ENCODE measurements around the gene RIPK4.
"Not testable (repeated sequence)": the region's sequence is repeated elsewhere in the genome, so short reads cannot be mapped to it uniquely, and the experiment has no call there.

Gene RIPK4

GRCh38 chr21:41733951-41734689 is 32.7 kb downstream of the RIPK4 start:
- no peak for DNase-seq

GRCh38 chr21:41731081-41731480 is 35.8 kb downstream of the RIPK4 start:
- no peak for DNase-seq

- DNase-seq = no peak
Observed at GRCh38 chr21:41730367-41730765, 36.5 kb downstream of the RIPK4 start.

DNA sequence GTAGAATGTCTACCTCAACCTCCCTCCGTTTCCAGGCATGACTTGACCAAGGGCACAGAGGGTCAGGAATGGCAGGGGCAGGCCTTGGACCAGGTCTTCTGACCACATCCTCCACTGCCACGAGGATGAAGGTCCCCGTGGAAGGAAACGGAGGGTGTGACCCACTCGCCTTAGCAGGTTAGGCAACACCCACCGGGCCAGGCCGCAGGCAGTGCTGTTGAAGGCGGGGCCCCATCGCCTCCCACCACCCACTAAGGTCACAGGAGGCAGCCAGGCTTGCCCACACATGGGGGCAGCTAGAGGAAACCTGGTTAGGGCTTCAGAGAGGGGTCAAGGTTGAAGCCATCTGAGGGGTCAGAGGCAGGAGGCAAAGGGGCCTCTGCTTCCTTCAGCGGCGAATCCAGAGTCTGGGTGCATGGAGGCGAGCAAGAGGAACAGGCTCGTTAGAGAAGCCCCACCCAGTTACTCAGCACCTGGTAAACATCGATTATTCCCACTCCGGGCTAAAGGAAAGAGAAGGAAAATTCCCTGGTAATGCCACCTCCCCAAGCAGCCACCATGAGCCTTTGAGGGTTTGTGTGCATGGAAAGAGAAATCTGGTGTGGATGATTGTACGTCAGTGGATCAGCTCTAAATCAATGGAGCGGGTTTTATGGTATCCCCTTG is 37.0 kb downstream of the RIPK4 start:
- no peak for DNase-seq

DNA sequence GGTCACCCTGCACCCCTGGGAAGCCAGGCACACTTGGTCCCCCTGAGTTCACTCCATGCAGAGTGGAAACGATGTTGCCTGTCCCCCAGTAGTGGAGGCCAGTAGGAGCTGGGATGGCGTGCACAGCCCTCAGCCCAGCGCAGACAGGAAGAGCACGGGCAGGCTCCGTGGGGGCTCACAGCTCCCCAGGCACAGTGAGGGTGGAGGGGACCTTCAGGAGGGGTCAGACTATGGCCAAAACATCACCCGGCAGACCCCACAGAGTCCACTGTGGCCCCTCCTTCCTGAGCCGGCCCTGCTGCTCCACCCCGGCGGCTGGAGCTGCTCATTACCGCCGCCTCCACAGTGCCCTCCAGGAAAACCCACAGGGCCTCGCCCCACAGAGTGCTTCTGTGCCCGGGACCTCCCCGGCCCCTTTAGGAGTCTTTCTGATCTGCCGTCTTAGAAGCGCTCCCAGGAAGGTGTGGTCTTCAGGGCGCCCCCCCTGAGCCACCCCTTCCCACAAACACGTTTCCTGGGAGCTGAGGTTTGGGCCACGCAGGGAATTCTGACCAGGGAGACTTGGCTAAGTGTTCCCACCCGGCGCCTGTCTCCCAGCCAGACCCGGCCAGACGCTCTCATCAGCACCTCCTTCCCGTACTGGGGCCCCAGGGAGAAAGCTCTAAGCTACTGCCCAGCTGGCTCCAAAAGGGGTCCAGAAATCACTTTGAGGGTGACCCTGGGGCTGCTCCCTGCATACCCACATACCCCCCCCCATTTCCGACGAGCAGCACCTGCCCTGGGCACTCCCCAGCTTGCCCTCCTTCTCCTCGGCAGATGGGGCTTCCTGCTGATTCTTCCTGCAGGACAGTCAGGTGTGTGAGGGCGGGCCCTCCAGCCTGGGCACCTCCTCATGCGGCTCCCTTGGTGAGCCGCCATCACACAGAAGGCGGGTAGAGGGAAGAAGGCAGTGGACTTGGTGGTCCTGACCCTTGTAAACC is 38.8 kb downstream of the RIPK4 start:
- no peak for DNase-seq

- no peak for DNase-seq
Observed at GRCh38 chr21:41726970-41727783, 39.7 kb downstream of the RIPK4 start.

DNA sequence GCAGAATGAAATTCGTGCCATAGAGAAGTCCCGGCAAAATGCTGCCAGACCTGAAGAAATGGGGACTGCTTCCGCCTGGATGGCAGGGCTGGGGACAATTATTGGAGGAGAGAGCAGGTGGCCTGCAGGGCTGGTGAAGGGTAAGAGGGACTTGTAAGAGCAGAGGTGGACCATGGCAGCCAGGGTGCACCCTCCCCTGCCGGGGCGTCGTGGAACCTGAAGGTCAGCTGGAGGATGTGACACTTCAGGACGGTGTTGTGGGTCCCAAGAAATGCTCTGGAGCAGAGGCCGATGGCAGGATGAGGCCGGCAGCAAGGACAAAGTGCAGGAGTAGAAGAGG is 40.3 kb downstream of the RIPK4 start:
- no peak for DNase-seq

GRCh38 chr21:41726058-41726558 is 40.7 kb downstream of the RIPK4 start:
- DNase-seq = no peak

DNA sequence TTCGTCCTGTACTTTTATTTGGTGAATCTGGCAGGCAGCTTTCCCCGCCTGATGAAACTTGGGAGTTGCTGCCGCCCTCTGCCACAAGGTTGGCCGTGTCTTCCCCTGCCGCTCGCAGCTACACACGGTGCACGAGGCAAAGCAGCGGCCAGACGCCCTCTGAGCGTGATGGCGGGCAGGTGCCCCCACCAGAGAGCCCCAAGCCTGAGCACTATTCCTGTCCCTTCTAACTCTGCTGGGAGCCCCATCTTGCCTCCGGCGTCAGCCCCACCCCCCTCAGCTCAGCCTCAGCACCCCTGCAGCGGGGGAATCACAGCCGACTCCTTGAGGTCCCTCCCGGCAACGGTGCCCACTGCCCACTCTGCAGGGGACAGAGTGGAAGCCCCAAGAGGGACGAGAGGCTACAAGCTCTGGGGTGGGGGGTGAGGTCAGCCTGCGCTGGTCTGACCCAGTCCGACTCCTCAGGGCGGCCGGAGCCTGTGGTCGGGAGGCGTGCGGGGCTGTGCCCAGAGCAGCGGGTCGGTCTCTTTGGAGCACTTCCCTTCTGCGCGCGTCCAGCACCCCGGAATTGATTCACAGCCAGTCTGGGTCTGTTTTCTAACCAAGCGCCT is 41.3 kb downstream of the RIPK4 start:
- no peak for DNase-seq

DNA sequence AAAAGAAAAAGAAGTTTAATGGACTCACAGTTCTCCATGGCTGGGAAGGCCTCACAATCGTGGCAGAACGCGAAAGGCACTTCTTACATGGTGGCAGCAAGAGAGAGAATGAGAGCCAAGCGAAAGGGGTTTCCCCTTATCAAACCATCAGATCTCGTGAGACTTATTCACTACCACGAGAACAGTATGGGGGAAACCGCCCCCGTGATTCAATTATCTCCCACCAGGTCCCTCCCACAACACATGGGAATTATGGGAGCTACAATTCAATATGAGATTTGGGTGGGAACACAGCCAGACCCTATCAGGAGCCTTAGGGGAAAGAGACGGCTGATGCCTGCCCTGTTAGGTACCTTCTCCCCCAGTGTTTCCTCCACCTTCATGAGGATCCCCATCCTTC is 43.0 kb downstream of the RIPK4 start:
- DNase-seq = not testable (repeated sequence)

- DNase-seq = no peak
Observed at GRCh38 chr21:41722052-41723018, 44.5 kb downstream of the RIPK4 start.

GRCh38 chr21:41720250-41720649 is 46.6 kb downstream of the RIPK4 start:
- no peak for DNase-seq

DNA sequence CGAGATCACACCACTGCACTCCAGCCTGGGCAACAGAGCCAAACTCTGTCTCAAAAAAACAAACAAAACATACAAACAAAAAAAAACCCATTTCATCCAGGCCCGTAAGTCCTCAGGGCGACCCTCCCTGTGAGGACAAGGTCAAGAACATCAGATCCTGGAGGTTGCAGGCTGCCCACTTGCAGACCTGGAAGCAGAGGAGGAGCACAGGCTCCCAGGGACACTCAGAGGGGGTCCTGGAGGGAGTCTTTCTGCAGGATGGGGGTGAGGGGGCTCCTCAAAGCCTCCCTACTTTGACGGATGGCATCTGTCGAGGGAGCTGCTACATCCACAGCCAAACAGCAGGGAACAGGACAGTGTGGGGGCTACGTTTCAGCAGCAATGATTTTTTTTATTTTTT is 47.2 kb downstream of the RIPK4 start:
- DNase-seq = no peak

DNA sequence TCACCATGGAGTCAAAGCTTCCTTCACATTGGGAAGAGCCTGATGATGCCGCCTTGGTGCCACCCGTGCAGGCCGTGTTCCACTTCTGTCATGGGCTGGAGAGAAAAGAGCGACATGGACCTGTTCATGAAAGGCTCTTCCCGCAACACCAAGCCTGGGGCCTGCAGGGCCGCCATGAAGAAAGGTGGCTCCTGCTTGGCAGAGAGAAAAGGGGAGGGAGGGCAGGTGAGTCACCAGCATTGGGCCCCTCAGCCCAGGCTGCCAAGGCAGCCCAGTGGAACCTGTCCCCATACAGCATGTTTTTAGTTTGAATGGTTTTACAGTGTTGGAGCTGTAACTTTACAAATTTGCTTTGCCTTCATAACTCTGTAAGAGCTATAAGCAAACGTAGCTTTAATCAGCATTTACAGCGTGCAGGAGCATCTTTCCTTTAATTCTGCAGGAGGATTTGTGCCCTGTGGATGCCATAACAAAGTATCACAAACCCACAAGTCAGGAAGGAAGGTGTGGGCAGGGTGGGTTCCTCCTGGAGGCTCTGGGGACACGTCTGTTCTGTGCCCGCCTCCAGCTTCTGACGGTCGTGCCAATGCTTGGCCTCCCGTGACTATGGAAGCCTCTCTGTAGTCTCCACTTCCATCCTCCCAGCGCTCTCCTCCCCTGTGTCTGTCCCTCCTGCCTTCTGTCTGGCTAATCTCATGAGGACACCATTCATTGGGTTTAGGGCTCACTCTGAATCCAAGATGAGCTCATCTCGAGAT is 49.1 kb downstream of the RIPK4 start:
- DNase-seq = no peak

- no peak for DNase-seq
Observed at GRCh38 chr21:41716751-41717150, 50.1 kb downstream of the RIPK4 start.

DNA sequence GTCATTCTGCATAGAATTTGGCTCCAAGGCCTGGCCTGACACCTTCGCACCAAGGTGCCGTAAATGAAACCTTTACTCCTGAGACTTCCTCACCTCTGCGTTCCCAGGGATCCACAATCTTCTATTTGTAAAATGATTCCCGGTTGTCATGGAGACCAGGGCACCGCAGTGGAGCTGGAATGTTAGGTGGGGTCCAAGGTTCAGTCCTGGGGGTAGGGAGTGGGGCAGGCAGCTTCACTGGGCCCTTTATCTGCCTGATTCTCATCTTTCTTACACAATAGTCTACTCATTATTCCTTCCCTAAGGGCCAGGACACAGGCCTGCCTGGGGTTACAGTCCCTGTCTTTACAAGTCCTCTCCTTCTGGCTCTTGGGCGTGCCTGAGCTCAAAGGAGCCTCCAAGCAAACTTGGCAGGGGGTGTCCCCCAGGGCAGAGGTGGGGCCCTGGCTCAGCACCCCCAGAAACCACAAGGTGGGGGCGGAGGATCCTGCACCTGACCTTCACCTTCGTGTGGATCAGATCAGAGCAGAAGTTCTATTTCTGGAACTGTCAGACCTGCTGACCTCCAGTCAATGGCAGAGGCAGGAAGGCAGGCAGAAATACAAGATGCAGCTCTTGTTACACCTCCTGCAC is 51.1 kb downstream of the RIPK4 start:
- no peak for DNase-seq

GRCh38 chr21:41714299-41714865 is 52.5 kb downstream of the RIPK4 start:
- not testable (repeated sequence) for DNase-seq

- no peak for DNase-seq
Observed at GRCh38 chr21:41713495-41714281, 53.2 kb downstream of the RIPK4 start.

All from DMS 273 treated with DMSO at 0.1 percent for 48 hours (cell line).